Measurements from ENCODE around the gene DIMT1.

DIMT1 gene

DNA sequence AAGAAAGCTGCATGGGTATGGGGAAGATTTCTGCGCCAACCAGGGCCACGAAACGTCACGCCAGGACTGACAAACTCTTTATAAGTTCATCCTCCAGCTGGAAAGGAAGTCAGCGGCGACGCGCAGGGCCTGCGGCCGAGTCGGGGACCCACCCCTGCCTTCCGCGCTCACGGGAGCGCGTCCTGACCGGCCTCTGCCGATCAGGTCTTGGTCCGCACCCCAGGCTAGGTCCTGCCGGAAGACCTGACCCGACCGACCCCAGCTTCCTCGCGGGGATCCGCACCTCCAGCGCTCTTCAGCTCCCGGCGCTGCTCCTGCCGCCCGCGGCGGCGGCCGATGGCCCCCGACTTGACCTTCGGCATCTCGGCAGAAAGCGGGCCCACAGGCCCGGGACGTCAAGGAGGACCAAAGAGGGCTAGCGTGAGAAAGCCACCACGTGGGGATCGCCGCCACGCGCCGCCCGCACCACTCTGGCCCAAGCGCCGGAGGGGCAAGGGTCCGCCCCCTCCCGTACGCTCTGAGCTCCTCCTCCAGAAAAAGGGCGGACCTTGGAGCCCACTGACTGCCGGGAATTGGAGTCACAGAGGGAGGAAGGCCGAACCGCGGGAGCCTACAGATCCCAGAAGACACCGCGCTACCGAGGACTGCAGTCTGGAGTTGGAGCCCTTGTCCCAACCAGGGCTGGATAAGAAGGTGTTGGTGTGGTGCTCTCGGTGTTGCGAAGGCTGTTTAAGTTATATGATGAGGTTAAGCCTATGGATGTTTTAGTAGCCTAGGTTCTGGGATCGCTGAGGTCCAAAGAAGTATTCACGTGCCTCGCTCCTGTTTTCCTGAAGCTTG is at the start of gene DIMT1:
Gene DIMT1 (minus strand): TSS at position 495 of the 840 bp plus-strand sequence. CDS start 133 bp downstream, at position 362.
- DNase-seq (ENCODE audit: low spot score) = peak; percentile 99

DNA sequence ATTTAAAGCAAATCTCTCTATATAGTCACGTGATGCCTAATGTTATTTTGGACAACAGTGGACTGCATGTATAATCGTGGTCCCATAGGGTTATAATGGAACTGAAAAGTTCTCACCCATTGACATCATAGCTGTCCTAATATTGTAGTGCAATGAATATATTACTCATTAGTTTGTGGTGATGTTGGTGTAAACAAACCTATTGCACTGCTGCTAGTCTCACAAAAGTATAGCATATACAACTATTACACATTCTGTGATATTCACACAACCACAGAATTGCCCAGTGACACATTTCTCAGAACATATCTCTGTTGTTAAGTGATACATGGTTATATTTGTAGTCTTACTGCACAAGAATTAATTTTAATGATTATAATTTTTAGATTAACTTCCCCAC is 46.6 kb upstream of the DIMT1 start:
- DNase-seq (ENCODE audit: low spot score) = no peak

DNA sequence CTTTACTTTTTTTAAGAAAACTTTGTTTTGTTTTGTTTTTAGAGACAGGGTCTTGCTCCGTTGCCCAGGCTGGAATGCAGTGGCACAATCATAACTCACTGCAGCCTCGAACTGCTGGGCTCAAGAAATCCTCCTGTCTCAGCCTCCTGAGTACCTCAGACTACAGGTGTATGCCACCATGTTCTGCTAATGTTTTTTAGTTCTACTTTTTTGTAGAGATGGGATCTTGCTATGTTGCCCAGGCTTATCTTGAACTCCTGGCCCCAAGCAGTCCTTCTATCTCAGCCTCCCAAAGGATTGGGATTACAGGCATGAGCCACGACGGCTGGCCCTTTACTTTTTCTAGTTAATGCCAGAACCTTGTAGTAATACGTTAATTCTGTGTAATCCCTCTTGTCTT is 44.8 kb upstream of the DIMT1 start:
- no peak for DNase-seq (ENCODE audit: low spot score)

DNA sequence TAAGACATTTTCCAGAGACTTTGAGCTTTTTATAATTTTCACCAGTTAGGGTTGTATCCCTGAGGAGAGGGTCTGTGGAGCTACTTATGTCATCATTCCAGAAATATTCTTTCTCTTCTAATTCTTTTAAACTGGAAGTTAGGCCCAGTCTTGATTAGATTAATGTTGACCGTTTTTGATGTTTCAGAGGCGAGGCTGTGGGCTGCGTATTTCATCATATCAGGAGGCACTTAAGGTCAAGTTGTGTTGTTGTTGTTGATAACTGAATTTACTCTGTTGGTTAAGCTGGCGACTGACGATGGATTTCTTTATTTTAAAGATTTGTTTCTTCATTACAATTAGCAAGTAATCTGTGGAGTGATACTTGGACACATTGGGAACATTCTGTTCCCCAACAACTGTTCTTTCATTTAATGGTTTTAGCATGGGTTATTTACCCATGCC is 28.9 kb upstream of the DIMT1 start:
- DNase-seq (ENCODE audit: low spot score) = no peak

DNA sequence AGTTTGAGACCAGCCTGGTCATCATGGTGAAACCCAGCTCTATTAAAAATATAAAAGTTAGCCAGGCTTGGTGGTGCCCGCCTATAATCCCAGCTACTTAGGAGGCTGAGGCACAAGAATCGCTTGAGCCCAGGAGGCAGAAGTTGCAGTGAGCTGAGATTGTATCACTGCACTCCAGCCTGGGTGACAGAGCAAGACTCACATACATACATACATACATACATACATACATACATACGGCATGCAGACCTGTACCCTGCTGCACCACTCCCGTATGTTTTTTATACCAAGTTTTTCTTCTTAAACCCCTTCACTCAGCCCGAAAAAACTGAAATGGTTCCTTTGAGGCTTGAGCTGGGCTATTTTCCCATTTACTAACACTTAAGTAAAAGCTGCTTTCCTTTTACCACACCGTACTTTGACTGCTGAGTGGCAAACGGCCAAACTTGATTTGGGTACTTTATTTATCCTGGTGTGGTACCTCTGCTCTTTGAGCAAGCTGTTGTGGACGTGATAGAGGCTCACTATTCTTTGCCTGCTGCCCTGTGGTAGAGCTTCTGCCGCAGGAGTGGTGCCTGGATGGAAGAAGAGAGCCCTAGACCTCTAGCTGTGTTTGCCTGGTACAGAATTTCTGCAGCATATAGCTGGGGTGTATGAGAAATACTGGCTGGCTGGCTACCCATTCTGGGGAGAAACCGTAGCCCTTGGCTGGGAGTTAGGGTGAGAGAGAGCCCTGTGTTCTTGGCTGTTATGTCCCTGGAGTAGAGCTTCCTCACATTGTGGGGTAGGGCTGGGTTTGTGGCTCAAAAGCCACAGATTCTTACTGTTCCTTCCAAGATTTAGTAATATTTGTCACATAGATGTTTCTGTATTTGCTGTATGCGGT is 28.3 kb upstream of the DIMT1 start:
- no peak for DNase-seq (ENCODE audit: low spot score)

DNA sequence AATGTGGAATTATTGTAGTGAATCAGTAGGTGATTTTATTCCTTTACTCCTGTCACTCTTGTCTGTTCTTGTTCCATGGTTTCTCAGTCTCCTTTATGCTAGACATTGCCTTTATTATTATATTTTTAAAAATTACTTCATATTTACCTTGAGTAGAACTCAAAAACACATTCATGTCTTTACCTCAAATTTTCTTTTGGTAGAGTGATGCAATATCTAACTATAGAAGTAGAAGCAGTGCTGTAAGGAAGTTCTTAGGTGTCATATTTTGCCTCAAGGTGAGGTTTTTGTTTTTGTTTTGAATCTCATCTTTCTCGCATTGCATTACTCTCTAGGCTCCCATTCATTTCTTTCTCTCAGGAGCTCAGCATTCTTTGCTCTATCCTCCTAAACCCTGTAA is 21.1 kb upstream of the DIMT1 start:
- no peak for DNase-seq (ENCODE audit: low spot score)

DNA sequence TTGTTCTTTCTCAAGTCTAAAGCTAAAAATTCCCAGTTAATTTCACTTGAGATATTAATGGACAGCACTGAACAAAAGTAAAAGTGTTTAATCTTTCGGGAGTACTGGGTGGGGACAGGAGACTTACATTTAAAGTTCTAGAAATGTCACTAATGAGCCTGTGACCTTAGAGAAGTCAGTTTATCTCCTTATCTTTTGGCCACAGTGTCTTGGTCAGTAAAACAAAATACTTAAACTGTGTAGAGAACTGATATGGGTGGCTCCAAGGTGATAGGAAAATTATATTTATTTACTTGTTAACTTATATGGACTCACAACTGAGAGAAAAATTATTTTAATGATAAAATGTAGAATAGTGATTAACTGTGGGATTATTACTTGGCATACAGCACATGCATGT is 17.7 kb upstream of the DIMT1 start:
- no peak for DNase-seq (ENCODE audit: low spot score)

DNA sequence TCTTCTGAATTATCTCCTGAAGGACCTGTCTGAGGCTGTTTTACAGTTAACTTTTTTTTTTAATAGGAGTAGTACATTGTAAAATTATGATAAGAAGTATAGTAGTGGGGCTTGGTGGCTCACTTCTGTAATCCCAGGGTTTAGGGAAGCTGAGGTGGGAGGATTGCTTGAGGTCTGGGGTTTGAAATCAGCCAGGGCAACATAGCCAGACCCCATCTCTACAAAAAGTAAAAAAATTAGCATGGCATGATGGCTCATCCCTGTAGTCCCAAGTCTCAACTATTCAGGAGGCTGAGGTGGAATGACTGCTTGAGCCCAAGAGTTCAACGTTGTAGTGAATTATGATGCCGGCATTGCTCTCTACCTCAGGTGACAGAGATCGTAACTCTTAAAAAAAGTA is 15.9 kb upstream of the DIMT1 start:
- no peak for DNase-seq (ENCODE audit: low spot score)

DNA sequence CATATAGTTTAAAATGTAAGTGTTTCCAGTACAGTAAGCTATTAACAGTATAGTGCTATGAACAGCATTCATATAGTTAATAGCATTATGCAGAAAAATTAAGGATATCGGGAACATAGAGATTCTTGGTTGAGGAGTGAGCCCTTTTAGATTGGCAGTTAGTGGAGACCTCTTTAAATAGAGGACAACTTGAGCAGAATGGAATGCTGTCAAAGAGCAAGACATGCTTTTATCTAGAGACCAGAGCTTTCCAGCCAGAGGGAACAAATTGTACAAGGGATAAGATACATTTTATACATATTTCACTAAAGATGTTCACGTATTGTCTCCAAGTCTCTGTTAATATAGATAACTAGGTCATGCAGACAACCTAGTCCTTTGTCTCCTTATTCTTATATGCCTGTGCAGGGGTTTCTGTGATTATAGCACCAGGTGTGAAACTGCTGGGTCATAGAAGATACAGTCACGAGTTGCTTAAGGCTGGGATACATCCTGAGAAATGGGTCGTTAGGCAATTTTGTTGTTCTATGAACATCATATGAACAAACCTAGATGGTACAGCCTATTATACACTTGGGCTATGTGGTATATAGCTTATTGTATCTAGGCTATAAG is 14.9 kb upstream of the DIMT1 start:
- DNase-seq (ENCODE audit: low spot score) = no peak

DNA sequence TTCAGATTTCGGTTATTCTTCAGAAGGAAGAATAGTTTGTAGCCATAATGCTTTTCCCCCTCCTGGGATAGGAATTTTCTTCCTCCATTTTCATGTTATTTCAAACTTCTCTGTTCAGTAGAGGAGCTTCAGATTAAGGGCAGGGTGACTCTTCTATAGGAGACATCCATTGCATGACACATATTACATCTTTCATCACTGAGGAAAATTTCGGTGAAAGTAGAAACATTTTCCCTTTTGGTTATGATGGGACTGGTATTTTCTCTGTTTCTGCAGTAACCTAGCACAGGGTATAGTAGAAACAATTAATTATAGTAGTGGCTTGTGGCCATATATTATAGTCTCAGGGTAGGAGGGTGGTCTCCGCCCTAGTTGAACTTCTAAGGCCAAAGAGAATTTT is 10.0 kb upstream of the DIMT1 start:
- DNase-seq (ENCODE audit: low spot score) = no peak

DNA sequence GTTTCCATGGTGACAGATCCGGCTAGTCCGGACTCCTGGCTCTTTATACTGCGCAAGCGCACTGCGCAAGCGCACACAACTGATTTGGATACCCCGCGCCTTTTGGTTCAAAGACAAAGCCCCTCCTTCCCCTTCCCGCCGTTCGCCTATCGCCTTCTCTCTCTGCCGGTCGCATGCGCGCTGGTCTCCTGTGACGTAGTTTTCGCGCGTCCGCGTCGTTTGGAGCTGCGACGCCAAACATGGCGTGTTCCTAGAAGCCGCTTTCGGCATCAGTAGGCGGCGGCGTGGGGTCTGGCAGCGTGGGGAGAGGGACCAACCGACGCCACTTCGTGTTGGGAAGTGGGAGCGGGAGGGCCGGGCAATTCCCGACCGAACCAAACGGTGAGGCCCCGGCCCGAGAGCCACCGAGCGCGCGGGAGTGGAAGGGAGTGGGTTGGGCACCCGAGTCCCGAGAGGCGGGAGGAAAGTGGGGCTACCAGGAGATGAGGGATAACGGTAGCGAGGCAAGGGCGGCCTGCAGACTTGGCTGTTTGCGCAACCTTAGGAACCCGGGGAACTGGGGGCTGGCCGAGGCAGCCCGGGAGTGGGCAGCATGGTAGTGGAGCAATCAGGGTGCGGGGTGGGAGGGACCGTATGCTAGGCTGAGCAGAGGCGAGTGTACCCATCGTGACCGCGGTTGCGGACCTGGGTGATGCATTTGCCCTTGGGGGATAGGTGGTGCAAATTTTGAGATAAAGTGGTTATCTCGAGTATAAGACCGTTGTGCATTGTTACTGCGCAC is 9.0 kb upstream of the DIMT1 start, which contains the start of gene IPO11:
Gene IPO11 (plus strand): TSS at position 215 of the 781 bp plus-strand sequence. CDS start 24,517 bp downstream, outside the sequence.
- peak; percentile 100 for DNase-seq (ENCODE audit: low spot score)

DNA sequence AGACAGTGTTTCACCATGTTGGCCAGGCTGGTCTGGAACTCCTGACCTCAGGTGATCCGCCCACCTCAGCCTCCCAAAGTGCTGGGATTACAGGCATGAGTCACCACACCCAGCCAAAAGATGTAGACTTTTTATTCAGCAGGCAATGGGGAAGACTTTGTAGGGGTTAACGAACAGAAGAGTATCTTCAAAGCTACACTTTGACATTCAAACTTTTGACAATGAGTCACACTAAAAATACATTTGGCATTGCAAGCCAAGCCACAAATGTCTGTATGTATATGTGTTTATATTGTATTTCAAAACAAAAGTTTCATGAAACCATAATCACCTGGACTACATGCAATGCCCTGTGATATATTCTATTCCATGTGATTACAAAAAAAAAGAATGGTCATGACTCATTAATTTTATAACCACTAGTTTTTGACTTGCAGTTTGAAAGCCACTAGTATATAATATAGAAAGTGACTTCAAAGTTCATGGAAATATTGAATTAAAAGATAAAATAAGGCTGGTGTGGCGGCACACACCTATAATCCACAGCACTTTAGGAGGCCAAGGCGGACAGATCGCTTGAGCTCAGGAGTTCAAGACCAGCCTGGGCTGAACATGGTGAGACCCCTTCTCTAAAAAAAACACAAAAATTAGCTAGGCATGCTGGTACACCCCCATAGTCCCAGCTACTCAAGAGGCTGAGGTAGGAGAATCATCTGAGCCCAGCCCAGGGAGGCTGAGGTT is 8.3 kb downstream of the DIMT1 start:
- no peak for DNase-seq (ENCODE audit: low spot score)

DNA sequence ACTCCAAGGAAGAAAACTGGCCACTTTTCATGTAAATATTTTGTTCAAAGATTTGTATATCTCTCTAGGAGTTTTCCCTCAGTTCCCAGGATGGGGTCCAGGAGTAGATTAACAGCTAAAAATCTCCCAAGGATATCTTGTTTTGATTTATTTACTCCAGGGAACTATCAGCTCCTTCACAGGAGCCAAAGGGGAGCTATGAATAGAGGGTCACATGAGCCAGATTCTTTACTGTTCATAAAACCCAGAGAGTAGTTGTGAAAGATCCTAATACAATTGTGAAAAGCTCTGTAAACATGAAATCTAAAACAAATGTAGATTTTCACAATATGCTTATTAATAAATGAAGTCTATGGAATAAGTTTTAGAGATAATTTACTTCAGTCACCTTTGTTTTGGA is 16.9 kb downstream of the DIMT1 start:
- no peak for DNase-seq (ENCODE audit: low spot score)

DNA sequence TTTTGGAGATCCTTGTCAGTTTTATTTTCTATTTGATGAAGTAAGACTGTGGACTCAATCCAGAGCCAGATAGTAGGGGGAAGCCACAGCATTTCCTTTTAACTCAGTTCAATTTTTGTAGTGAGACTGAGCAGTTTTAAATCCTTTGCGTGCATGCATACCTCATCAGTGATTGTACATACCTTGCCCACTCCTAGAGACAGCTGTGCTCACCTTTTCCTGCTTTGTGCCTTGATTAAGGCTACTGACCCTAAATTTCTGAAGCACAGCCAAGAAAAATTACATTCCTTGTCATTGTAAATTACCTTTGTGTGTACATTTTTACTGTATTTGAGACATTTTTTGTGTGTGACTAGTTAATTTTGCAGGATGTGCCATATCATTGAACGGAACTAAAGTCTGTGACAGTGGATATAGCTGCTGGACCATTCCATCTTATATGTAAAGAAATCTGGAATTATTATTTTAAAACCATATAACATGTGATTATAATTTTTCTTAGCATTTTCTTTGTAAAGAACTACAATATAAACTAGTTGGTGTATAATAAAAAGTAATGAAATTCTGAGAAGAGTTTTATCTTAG is 17.8 kb downstream of the DIMT1 start:
- DNase-seq (ENCODE audit: low spot score) = no peak

DNA sequence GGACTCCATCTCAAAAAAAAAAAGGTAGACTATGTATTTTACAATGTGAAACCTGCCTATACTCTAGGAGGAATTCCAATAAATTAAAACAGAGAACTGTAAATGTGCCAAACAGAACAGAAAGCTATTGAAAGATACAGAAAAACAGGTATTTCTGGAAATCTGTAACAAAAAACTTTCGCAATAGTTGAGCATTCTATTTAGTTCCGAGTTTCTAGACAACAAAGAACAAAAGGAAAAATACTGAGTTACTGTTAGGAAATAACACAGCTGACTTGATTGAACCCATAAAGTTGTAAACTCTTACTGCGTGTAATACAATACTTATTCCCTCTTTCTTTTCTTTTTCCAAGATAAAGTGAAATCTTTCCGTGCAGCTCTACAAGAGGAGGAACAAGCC is 18.6 kb downstream of the DIMT1 start:
- no peak for DNase-seq (ENCODE audit: low spot score)

DNA sequence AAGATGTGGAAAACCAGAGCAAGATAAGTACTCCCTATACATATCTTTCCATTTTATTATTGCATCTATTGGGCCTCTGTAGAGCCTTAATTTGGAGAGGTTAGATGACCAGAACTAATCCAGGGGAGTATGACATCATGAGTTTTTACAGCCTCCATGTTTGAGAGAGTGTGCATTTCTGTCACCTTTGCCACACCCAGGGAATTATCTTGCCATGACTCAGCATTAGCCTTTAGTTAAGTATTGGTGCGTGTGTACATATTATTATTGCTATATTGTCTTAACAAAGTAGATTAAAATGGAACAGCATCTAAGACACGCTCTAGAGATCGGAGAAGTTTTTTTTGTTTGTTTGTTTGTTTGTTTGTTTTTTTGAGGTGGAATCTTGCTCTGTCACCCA is 27.6 kb downstream of the DIMT1 start:
- no peak for DNase-seq (ENCODE audit: low spot score)

DNA sequence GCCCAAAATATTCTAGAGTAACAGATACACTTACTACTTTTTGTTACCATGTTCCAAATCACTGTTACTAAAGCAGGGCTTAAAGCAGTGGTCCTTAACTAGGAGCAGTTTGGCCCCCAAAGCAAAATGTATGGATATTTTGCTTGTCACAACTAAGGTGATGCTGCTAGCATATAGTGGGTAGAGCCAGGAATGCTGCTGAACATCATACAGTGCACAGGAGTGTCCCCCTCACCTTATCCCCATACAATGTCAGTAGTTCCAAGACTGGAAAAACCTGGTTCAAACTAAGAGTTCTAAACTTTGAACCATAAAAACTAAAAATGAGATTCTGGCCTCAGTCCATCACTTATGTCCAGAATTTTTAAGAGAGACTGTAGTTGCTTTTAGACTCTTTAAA is 28.1 kb downstream of the DIMT1 start:
- DNase-seq (ENCODE audit: low spot score) = no peak

DNA sequence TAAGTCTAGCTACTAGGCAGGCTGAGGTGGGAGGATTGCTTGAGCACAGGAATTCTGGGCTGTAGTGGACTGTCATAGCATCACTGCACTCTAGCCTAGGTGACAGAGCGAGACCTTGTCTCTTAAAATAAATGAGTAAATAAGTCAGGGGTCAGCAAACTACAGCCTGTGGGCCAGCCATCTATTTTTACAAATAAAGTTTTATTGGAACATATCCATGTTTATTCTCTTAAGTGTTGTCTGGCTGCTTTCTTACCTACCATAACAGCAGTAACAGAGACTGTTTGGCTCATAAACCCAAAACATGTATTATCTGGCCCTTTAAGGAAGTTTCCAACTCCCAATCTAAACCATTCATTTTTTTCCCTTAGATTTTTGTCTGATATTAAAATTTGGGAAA is 29.6 kb downstream of the DIMT1 start:
- DNase-seq (ENCODE audit: low spot score) = no peak

DNA sequence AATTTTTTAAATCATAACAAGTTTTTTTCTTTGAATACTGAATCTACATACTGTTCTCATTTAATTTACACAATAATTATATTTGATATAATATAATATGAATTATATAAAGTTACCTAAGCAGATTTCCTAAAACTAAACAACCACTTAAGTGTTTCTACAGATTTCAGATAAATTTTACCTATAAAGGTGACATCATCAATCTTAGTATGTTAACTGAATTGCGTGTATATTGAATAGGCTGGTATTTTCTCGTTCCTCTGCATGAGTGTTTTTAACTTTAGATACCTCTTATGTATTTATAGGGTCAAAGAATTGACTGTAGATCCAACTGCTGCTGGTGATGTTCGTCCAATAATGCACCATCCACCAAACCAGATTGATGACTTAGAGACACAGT is 30.3 kb downstream of the DIMT1 start:
- no peak for DNase-seq (ENCODE audit: low spot score)

DNA sequence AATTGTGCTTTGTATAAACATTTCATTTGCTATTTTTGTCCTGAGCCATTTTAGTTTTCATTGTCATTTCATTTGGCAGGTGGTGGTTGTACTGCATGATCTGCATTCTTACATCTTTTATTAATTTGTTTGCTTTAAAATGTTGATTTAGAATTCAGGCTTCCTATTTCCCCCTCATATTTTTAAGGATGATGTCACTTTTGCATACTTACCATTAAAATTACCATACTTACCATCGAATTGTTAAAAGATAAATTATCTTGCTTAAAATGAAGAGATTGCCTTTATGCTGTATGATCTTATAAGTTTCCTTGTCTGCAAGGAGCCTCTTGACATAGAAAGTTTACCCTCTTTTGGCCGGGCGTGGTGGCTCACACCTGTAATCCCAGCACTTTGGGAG is 31.1 kb downstream of the DIMT1 start:
- DNase-seq (ENCODE audit: low spot score) = no peak

DNA sequence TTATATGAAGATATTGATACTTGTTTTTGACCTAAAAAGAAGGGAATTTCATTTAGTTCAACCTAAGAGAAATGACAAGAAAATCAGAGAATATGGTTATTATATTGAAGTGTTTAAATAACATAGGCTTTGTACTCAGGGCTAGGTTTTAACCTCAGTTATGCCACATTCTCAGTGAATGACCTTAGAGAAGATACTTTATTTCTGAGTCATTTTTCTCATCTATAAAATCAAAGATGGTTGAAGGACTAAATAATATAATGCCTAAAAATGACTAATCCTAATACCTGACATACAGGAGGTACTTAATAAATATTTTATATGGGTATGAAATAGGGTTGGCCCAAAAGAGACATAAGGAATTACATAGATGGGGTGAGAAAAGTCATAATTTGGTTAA is 32.3 kb downstream of the DIMT1 start:
- no peak for DNase-seq (ENCODE audit: low spot score)

All from cerebellar cortex (tissue), 1 donor.